Body of pancreas (tissue), 4 donors: ENCODE data around the gene JPH3. TPM values are rescaled to one million over a fixed set of nuclear protein-coding genes. Genes with fewer than 3 reads are reported as not detected.

Experiments used
- ATAC-seq: fragments of 150-250 bp; one replicate; pipeline ENCODE4 v1.9.1; 2016
- DNase-seq, 4 donors: peaks; one replicate each; pipeline ENCODE4 v3.0.0-alpha.2; 2019
- H3K27ac ChIP-seq, 4 donors: fragments of 200-600 bp; sonication (generic); 1 replicate in 3 of 4; 2 replicates in 1 of 4; pipeline versions ENCODE4 v1.5.1 to v1.6.1; 2016 to 2019; ENCODE audit warnings: mild to moderate bottlenecking in 1 of 4, mixed read lengths in 1 of 4, moderate library complexity in 1 of 4
- H3K27me3 ChIP-seq, 2 donors: fragments of 200-600 bp; sonication (generic); one replicate each; pipeline ENCODE4 v1.6.0; 2016; ENCODE audit warnings: mild to moderate bottlenecking in 1 of 2
- H3K36me3 ChIP-seq, 2 donors: fragments of 200-600 bp; sonication (generic); replicated peaks in 1 of 2; 2 replicates each; pipeline ENCODE4 v1.5.1; 2016; ENCODE audit warnings: low read depth in 2 of 2; ENCODE audit not compliant: insufficient read depth in 1 of 2
- H3K4me1 ChIP-seq: fragments of 200-600 bp; sonication (generic); one replicate; pipeline ENCODE4 v1.6.0; 2016
- H3K4me3 ChIP-seq, 2 donors: fragments of 200-600 bp; sonication (generic); 1 replicate in 1 of 2; 2 replicates in 1 of 2; pipeline ENCODE4 v1.5.1; 2016 to 2019
- H3K9me3 ChIP-seq, 3 donors: fragments of 200-600 bp; sonication (generic); 1 replicate in 2 of 3; 2 replicates in 1 of 3; pipeline ENCODE4 v1.5.1; 2016
- POLR2A ChIP-seq, 3 donors: fragments of 450-650 bp; IDR thresholded peaks; one replicate each; pipeline ENCODE4 v1.6.1; 2016; ENCODE audit warnings: antibody characterized with exemption in 3 of 3, mild to moderate bottlenecking in 2 of 3
- WGBS, 2 donors: methylation state at CpG; one replicate each; pipeline ENCODE4 v1.1.5; 2017; 5-methylcytosine and 5-hydroxymethylcytosine counted together
- intact Hi-C: fragments of 100-400 bp; cut with DNase I; formaldehyde crosslinking; loops from one replicate; pipeline ENCODE4 v1.15.1; 2023
- total RNA-seq, 2 donors: library from RNA; depleted of rRNA; stranded (reverse); fragments of >200 nt; gene quantifications; one replicate each; pipeline ENCODE4 v1.1.0, GENCODE V29; 2016
- TF ChIP-seq, protein P1 (sequence below), 7 experiments: fragments of 450-650 bp in 4 of 7; fragments of 200-600 bp in 3 of 7; sonication (generic) in 3 of 7; IDR thresholded peaks; one replicate each; pipeline ENCODE4 v1.5.1; 2016 to 2019; ENCODE audit warnings: antibody characterized with exemption in 7 of 7

Gene JPH3
- total RNA-seq, 2 donors from 2014 or later = not detected

DNA sequence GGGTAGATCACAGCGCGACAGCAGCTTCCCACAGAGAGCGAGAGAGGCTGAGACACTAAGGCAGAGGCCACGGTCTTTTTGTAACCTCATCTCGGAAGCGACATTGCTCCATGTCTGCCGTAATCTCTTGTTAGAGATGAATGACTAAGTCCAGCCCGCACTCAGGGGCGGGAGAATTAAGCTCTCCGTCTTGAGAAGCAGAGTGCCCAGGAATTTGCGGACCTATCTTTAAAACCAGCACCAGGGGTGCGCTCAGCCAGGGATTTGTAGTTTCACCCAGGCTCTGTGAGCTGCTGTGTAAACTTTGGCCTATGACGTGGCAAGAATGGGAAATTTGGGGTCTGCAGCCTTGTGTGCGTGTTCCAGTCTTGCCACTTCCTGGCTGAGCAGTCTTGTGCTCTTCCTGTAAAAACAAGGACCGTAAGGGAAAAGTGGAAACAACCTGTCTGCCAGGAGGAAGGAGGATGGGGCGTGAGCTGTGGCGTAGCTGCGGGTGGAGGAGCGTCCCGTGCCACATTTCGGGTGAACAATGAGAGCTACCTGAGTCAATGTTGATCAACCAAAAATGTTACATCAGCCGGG is 16.0 kb upstream of the JPH3 start:
- WGBS, 2 donors = 48 to 57% methylated on average over 14 to 22 of the region's 22 CpGs
- DNase-seq (no peak), ATAC-seq (no peak)
- intact Hi-C loops = no loop called here
- no peak overlapping the region for H3K4me3 ChIP-seq
- TF ChIP-seq, protein P1, sequence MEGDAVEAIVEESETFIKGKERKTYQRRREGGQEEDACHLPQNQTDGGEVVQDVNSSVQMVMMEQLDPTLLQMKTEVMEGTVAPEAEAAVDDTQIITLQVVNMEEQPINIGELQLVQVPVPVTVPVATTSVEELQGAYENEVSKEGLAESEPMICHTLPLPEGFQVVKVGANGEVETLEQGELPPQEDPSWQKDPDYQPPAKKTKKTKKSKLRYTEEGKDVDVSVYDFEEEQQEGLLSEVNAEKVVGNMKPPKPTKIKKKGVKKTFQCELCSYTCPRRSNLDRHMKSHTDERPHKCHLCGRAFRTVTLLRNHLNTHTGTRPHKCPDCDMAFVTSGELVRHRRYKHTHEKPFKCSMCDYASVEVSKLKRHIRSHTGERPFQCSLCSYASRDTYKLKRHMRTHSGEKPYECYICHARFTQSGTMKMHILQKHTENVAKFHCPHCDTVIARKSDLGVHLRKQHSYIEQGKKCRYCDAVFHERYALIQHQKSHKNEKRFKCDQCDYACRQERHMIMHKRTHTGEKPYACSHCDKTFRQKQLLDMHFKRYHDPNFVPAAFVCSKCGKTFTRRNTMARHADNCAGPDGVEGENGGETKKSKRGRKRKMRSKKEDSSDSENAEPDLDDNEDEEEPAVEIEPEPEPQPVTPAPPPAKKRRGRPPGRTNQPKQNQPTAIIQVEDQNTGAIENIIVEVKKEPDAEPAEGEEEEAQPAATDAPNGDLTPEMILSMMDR (IDR thresholded peaks at IDR 0.05) = no peak
- TF ChIP-seq POLR2A (IDR thresholded peaks at IDR 0.05) = no peak
- no peak overlapping the region for H3K27ac ChIP-seq
- no peaks in the 10 kb centered on the region for H3K36me3 ChIP-seq
- H3K9me3 ChIP-seq = no peaks in the 10 kb centered on the region
- no peaks in the 10 kb centered on the region for H3K27me3 ChIP-seq
- peaks cover 16% of the 10 kb centered on the region for H3K4me1 ChIP-seq

DNA sequence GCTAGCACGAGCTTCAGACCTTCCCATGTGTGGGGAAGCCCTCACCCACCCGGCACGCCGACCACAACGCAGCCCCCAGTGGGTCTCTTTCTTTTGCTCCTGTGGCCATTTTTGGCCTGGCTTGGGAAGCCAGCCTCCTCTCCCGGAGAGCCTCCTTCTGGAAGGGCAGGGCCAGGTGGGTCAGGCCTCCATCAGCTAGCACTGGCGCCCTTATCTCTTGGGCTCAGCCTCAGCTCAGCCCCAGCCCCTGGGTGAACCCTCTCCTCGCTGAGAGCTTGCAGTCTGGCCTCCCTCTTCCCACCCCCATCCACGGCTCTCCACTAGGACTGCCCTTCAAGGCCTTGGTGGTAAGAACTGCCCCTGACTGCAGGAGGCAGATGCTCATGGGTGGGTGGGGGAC is 14.7 kb upstream of the JPH3 start:
- intact Hi-C loops = no loop called here

DNA sequence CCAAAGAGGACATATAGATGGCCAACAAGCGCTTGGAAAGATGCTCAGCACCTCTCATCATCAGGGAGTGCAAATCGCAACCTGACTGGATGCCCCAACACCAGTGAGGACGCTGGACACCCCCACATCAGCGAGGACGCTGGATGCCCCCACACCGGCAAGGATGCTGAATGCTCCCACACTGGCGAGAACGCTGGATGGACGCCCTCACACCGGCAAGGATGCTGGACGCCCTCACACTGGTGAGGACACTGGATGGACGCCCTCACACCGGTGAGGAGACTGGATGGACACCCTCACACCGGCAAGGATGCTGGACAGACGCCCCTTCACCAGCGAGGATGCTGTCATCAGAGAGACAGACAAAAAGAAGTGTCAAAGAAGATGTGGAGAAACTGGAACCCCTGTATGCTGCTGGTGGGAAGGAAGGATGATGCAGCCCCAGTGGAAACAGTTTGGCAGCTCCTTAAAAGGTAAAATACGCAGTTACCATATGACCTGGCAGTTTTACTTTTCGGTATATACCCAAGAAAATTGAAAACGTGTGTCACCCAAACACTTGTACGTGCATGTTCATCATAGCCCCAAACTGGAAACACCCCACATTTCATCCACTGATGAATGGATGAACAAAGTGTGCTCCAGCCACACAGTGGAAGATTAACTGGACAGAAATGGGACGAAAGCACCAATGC is 10.1 kb upstream of the JPH3 start:
- ATAC-seq = no peak
- H3K4me3 ChIP-seq = no peak overlapping the region
- intact Hi-C loops = no loop called here
- WGBS, 2 donors = 56 to 64% methylated on average over 11 to 21 of the region's 21 CpGs
- H3K36me3 ChIP-seq = no peaks in the 10 kb centered on the region
- no peaks in the 10 kb centered on the region for H3K9me3 ChIP-seq
- no peak overlapping the region for H3K27ac ChIP-seq
- H3K27me3 ChIP-seq = no peaks in the 10 kb centered on the region
- H3K4me1 ChIP-seq = peaks cover 5% of the 10 kb centered on the region
- TF ChIP-seq POLR2A (IDR thresholded peaks at IDR 0.05) = no peak
- TF ChIP-seq, protein P1 (IDR thresholded peaks at IDR 0.05) = no peak
- DNase-seq = no peak

More for the DNA sequence above, 14.7 kb upstream of the JPH3 start:
- DNase-seq (no peak), ATAC-seq (no peak)
- H3K27ac ChIP-seq = no peak overlapping the region
- WGBS, 2 donors = 43 to 71% methylated on average over 2 to 9 of the region's 9 CpGs
- no peaks in the 10 kb centered on the region for H3K27me3 ChIP-seq
- H3K36me3 ChIP-seq = no peaks in the 10 kb centered on the region
- no peak for TF ChIP-seq POLR2A (IDR thresholded peaks at IDR 0.05)
- TF ChIP-seq, protein P1 (IDR thresholded peaks at IDR 0.05) = no peak
- H3K4me3 ChIP-seq = no peak overlapping the region
- H3K4me1 ChIP-seq = peaks cover 7% of the 10 kb centered on the region
- H3K9me3 ChIP-seq = no peaks in the 10 kb centered on the region

DNA sequence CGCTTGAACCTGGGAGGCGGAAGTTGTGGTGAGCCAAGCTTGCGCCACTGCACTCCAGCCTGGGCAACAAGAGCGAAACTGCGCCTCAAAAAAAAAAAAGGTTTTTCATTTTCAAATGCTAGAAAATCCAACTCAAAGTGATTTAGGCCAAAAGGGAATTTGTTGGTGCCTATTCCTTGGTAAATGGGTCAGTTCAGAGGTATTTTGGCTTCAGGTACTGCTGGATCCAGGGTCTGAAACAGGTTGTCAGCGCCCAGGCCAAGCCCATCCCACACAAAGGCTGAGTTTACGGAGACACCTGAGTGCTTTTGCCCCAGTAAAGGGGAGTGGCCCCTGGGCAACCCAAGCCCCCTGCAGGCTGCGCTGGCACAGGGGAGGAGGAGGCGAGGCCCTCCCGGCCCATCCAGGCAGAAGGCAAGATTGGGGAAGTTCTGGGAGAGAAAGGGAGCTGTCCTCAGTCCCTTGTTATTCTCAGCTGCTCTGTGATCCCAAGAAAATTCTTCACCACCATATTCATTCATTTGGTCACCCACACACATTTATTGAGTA is 8.5 kb upstream of the JPH3 start:
- no peak for ATAC-seq
- Histone ChIP-seq H3K9me3 (no peaks in the 10 kb centered on the region), H3K27ac (no peak overlapping the region), H3K4me3 (no peak overlapping the region), H3K36me3 (no peaks in the 10 kb centered on the region), H3K27me3 (no peaks in the 10 kb centered on the region), H3K4me1 (peaks cover 3% of the 10 kb centered on the region)
- DNase-seq = no peak
- intact Hi-C loops = no loop called here
- WGBS, 2 donors = 84% methylated on average over 10 of the region's 10 CpGs
- TF ChIP-seq, protein P1 (IDR thresholded peaks at IDR 0.05) = no peak
- no peak for TF ChIP-seq POLR2A (IDR thresholded peaks at IDR 0.05)
